ENCODE results near the gene SFTA2. TPM values are rescaled to one million over a fixed set of nuclear protein-coding genes. Genes with fewer than 3 reads are reported as not detected.

The SFTA2 gene
- polyA plus RNA-seq, 1 of the 3 experiments (the other 2 are of a cell fraction): not detected

DNA sequence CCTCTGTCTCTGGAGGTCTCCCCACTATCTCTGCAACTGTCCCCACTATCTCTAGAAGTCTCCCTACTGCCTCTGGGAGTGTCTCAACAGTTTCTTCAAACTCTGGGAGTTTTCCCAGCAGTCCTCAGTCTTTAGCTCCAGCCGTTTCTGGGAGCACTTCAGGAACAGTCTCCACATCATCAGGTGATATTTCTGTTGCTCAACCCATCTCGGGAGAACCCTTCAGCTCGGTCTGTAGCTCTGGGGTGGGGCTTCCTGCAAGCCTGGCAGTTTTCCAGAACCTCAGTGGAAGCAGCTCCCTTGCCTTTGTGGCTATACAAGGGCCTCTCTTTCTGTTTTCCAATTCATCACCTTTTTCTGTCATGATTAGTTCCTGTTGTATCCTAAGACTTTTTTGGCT lies 3.0 kb upstream of the SFTA2 start (continued):
- TF ChIP-seq RCOR1 (IDR thresholded peaks at IDR 0.05; ENCODE audit: low read length): no peak

DNA sequence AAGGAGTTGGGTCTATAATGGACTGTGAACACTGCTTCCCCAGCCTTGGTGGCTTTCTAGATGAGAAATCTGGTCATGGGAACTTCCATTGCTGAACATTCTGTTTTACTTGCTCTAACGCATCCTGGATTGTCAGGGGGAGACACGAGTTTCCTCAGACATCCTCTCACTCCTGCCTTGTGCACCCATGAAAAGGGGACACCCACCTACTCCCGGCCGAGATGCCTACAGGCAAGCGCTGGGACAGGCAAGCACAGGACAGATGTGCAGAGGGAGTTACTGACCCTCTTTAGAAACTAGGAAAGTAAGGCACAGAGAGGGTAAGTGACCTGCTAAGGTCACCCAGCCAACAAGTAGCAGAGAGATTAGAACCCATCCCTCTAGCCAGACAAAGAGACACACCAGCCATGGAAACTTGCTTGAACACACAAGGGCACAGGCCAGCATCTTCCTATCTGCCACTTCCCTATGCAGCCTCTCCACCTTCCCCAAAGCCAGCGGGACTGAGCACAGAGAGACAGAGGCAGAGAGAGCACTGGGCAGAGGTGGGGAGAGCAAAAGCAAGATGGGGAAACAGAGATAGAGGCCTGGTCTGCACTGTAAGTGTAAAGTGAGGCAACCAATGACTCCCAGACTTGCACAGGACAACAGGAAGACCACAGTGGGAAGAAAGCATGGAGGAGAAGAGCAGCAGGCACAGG lies 845 bp upstream of the SFTA2 start:
- WGBS (ENCODE audit: low lambda C conversion rate): 56% methylated on average over 3 of the region's 6 CpGs
- Histone ChIP-seq H3K9ac (no peak overlapping the region), H3K9me2 (no peaks in the 10 kb centered on the region), H3K79me2 (ENCODE audit: insufficient read depth) (no peaks in the 10 kb centered on the region), H3K27ac (ENCODE audit: low read depth in 2 of 2, low read length in 1 of 2) (no peak overlapping the region), H3K4me1 (ENCODE audit: control insufficient read depth in 1 of 2, insufficient read depth in 2 of 2, low read depth in 1 of 2, low read length in 1 of 2) (no peaks in the 10 kb centered on the region), H3K36me3 (replicated peaks in 1 of 2; ENCODE audit: control insufficient read depth in 1 of 2, insufficient read depth in 2 of 2, low read length in 1 of 2) (no peaks in the 10 kb centered on the region), H3K27me3 (ENCODE audit: insufficient read depth) (no peaks in the 10 kb centered on the region), H3F3A (replicated peaks; ENCODE audit: insufficient read depth) (no peaks in the 10 kb centered on the region), H3K9me3 (no peaks in the 10 kb centered on the region), H2AFZ (ENCODE audit: low read depth) (no peak overlapping the region), H4K20me1 (ENCODE audit: insufficient read depth) (no peaks in the 10 kb centered on the region), H3K4me2 (no peak overlapping the region), H3K4me3 (ENCODE audit: low read depth in 2 of 2, low read length in 1 of 2) (no peak overlapping the region)
- CTCF ChIA-PET: interaction anchor here (1.9 kb wide), 1 partner anchor 8 kb away, joined by 6 read pairs; the partner anchor contains the start of gene MUCL3
- POLR2A ChIA-PET: no interaction called here
- DNase-seq: no peak
- TF ChIP-seq NRF1 (IDR thresholded peaks at IDR 0.05; ENCODE audit: low read depth, low read length): no peak
- TF ChIP-seq FOSL2 (IDR thresholded peaks at IDR 0.05; ENCODE audit: borderline replicate concordance, low read depth): no peak
- TF ChIP-seq GABPA (IDR thresholded peaks at IDR 0.05; ENCODE audit: low read depth): no peak
- TF ChIP-seq EP300 (IDR thresholded peaks at IDR 0.05; ENCODE audit: borderline replicate concordance in 1 of 2, low read depth in 1 of 2, low read length in 1 of 2): no peak

DNA sequence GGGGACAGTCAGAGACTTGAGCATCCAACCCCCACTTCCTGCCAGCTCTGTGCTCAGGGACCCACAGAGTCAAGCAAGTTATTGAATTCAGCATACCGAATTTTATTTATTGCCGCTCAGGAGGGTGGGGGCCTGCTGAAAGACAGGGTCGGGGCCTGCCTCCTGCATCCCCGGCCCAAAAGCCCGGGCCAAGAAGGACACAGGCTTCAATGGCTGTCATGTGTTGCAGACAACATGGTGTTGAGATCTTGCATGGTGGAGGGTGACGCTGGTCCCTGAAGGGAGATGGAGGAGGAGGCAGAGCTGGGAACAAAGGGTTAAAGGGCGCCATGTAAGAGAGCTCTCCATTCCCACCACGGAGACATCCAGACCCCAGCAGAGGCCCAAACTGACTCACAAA lies 698 bp downstream of the SFTA2 start:
- no peaks in the 10 kb centered on the region for H3K9me3 ChIP-seq
- peaks cover under 1 to 4% of the 10 kb centered on the region in 2 experiments for H3K36me3 ChIP-seq (replicated peaks in 1 of 2; ENCODE audit: control insufficient read depth in 1 of 2, insufficient read depth in 2 of 2, low read length in 1 of 2)
- H3K4me3 ChIP-seq (ENCODE audit: low read depth in 2 of 2, low read length in 1 of 2): no peak overlapping the region
- 36% methylated on average over 6 of the region's 8 CpGs for WGBS (ENCODE audit: low lambda C conversion rate)
- H3K9ac ChIP-seq: no peak overlapping the region
- no peak for DNase-seq
- no peak overlapping the region for H3K4me2 ChIP-seq
- ChIA-PET CTCF (interaction anchor here (1.9 kb wide), 1 partner anchor 10 kb away, joined by 6 read pairs; the partner anchor contains the start of gene MUCL3), POLR2A (no interaction called here)
- no peaks in the 10 kb centered on the region for H3K79me2 ChIP-seq (ENCODE audit: insufficient read depth)
- no peaks in the 10 kb centered on the region for H3K9me2 ChIP-seq
- no peak overlapping the region for H2AFZ ChIP-seq (ENCODE audit: low read depth)
- H3F3A ChIP-seq (replicated peaks; ENCODE audit: insufficient read depth): no peaks in the 10 kb centered on the region
- H3K27me3 ChIP-seq (ENCODE audit: insufficient read depth): no peaks in the 10 kb centered on the region
- no peak overlapping the region for H3K27ac ChIP-seq (ENCODE audit: low read depth in 2 of 2, low read length in 1 of 2)
- H3K4me1 ChIP-seq (ENCODE audit: control insufficient read depth in 1 of 2, insufficient read depth in 2 of 2, low read depth in 1 of 2, low read length in 1 of 2): no peaks in the 10 kb centered on the region
- H4K20me1 ChIP-seq (ENCODE audit: insufficient read depth): no peaks in the 10 kb centered on the region
- TF ChIP-seq, protein P1, sequence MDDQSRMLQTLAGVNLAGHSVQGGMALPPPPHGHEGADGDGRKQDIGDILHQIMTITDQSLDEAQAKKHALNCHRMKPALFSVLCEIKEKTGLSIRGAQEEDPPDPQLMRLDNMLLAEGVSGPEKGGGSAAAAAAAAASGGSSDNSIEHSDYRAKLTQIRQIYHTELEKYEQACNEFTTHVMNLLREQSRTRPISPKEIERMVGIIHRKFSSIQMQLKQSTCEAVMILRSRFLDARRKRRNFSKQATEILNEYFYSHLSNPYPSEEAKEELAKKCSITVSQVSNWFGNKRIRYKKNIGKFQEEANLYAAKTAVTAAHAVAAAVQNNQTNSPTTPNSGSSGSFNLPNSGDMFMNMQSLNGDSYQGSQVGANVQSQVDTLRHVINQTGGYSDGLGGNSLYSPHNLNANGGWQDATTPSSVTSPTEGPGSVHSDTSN (IDR thresholded peaks at IDR 0.05): no peak
- TF ChIP-seq TCF12 (IDR thresholded peaks at IDR 0.05): no peak
- no peak for TF ChIP-seq SIN3A (IDR thresholded peaks at IDR 0.05; ENCODE audit: borderline replicate concordance, low read depth, low read length)
- TF ChIP-seq NRF1 (IDR thresholded peaks at IDR 0.05; ENCODE audit: low read depth, low read length): no peak
- TF ChIP-seq, protein P2, sequence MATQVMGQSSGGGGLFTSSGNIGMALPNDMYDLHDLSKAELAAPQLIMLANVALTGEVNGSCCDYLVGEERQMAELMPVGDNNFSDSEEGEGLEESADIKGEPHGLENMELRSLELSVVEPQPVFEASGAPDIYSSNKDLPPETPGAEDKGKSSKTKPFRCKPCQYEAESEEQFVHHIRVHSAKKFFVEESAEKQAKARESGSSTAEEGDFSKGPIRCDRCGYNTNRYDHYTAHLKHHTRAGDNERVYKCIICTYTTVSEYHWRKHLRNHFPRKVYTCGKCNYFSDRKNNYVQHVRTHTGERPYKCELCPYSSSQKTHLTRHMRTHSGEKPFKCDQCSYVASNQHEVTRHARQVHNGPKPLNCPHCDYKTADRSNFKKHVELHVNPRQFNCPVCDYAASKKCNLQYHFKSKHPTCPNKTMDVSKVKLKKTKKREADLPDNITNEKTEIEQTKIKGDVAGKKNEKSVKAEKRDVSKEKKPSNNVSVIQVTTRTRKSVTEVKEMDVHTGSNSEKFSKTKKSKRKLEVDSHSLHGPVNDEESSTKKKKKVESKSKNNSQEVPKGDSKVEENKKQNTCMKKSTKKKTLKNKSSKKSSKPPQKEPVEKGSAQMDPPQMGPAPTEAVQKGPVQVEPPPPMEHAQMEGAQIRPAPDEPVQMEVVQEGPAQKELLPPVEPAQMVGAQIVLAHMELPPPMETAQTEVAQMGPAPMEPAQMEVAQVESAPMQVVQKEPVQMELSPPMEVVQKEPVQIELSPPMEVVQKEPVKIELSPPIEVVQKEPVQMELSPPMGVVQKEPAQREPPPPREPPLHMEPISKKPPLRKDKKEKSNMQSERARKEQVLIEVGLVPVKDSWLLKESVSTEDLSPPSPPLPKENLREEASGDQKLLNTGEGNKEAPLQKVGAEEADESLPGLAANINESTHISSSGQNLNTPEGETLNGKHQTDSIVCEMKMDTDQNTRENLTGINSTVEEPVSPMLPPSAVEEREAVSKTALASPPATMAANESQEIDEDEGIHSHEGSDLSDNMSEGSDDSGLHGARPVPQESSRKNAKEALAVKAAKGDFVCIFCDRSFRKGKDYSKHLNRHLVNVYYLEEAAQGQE (IDR thresholded peaks at IDR 0.05; ENCODE audit: low read depth, low read length): no peak
- TF ChIP-seq SMC3 (IDR thresholded peaks at IDR 0.05; ENCODE audit: low read depth, low read length): no peak
- TF ChIP-seq, protein P3, sequence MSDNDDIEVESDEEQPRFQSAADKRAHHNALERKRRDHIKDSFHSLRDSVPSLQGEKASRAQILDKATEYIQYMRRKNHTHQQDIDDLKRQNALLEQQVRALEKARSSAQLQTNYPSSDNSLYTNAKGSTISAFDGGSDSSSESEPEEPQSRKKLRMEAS (IDR thresholded peaks at IDR 0.05; ENCODE audit: low read depth): no peak
- no peak for TF ChIP-seq YY1 (IDR thresholded peaks at IDR 0.05; ENCODE audit: low read depth)
- TF ChIP-seq EZH2phosphoT487 (IDR thresholded peaks at IDR 0.05; ENCODE audit: borderline replicate concordance, low read depth): no peak
- TF ChIP-seq NFIC (IDR thresholded peaks at IDR 0.05; ENCODE audit: borderline replicate concordance): no peak
- TF ChIP-seq CHD2 (IDR thresholded peaks at IDR 0.05; ENCODE audit: low read length, partially characterized antibody): no peak
- TF ChIP-seq JUND (IDR thresholded peaks at IDR 0.05): no peak
- TF ChIP-seq, protein P4, sequence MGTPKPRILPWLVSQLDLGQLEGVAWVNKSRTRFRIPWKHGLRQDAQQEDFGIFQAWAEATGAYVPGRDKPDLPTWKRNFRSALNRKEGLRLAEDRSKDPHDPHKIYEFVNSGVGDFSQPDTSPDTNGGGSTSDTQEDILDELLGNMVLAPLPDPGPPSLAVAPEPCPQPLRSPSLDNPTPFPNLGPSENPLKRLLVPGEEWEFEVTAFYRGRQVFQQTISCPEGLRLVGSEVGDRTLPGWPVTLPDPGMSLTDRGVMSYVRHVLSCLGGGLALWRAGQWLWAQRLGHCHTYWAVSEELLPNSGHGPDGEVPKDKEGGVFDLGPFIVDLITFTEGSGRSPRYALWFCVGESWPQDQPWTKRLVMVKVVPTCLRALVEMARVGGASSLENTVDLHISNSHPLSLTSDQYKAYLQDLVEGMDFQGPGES (IDR thresholded peaks at IDR 0.05; ENCODE audit: low read depth, low read length): no peak
- no peak for TF ChIP-seq FOXJ3 (CRISPR knock-in tag; IDR thresholded peaks at IDR 0.05)
